Stimulated activated naive CD4-positive, alpha-beta T cell treated with Interleukin-2 at 50 U/mL for 16 hours (primary cell): Measurements from ENCODE around the gene IQGAP1.

Source experiments
- DNase-seq: peaks from one replicate; lab custom pipeline; 2025; lab: John Stamatoyannopoulos, UW

The IQGAP1 gene

GRCh38 chr15:90442423-90442822, 54.4 kb downstream of the IQGAP1 start:
- DNase-seq: no peak

GRCh38 chr15:90449206-90449735, 61.2 kb downstream of the IQGAP1 start:
- no peak for DNase-seq

- no peak for DNase-seq
Measured at GRCh38 chr15:90451053-90451850, 63.2 kb downstream of the IQGAP1 start.

GRCh38 chr15:90456236-90456635, 68.2 kb downstream of the IQGAP1 start:
- no peak for DNase-seq

- DNase-seq: no peak
Measured at GRCh38 chr15:90458061-90458460, 70.0 kb downstream of the IQGAP1 start.

GRCh38 chr15:90459368-90459767, 71.3 kb downstream of the IQGAP1 start:
- DNase-seq: no peak

- no peak for DNase-seq
Measured at GRCh38 chr15:90460142-90460824, 72.2 kb downstream of the IQGAP1 start.

- no peak for DNase-seq
Measured at GRCh38 chr15:90463381-90463780, 75.3 kb downstream of the IQGAP1 start.

GRCh38 chr15:90465140-90465929, 77.3 kb downstream of the IQGAP1 start:
- DNase-seq: no peak

GRCh38 chr15:90465930-90466567, 78.0 kb downstream of the IQGAP1 start:
- DNase-seq: no peak

- no peak for DNase-seq
Measured at GRCh38 chr15:90469723-90470122, 81.7 kb downstream of the IQGAP1 start.

- DNase-seq: no peak
Measured at GRCh38 chr15:90470453-90470852, 82.4 kb downstream of the IQGAP1 start.

GRCh38 chr15:90471126-90471525, 83.1 kb downstream of the IQGAP1 start:
- DNase-seq: no peak

GRCh38 chr15:90471769-90472168, 83.7 kb downstream of the IQGAP1 start:
- DNase-seq: no peak

- DNase-seq: peak; percentile 1
Measured at GRCh38 chr15:90478846-90479481, 90.9 kb downstream of the IQGAP1 start.

GRCh38 chr15:90479656-90480055, 91.6 kb downstream of the IQGAP1 start:
- DNase-seq: no peak

GRCh38 chr15:90481023-90481422, 93.0 kb downstream of the IQGAP1 start:
- DNase-seq: peak; percentile 1

- peak; percentile 26 for DNase-seq
Measured at GRCh38 chr15:90482124-90483011, 94.3 kb downstream of the IQGAP1 start.

- DNase-seq: no peak
Measured at GRCh38 chr15:90483012-90483307, 94.9 kb downstream of the IQGAP1 start.

GRCh38 chr15:90483637-90484036, 95.6 kb downstream of the IQGAP1 start:
- DNase-seq: no peak

- DNase-seq: no peak
Measured at GRCh38 chr15:90487186-90487585, 99.1 kb downstream of the IQGAP1 start.
